Measurements from ENCODE around the gene COQ2.

GRCh38 chr4:83266689-83267088 lies 17.9 kb downstream of the COQ2 start:
- TF ChIP-seq ATRX (CRISPR knock-in tag; IDR thresholded peaks at IDR 0.05; ENCODE audit: borderline replicate concordance): no peak
- TF ChIP-seq NR0B2 (CRISPR knock-in tag; IDR thresholded peaks at IDR 0.05): no peak
- no peak for TF ChIP-seq TCF7 (IDR thresholded peaks at IDR 0.05; ENCODE audit: low read depth)
- TF ChIP-seq CTCF (CRISPR knock-in tag; IDR thresholded peaks at IDR 0.05): no peak
- TF ChIP-seq RELA (CRISPR knock-in tag; IDR thresholded peaks at IDR 0.05): no peak
- TF ChIP-seq ZBTB46 (CRISPR knock-in tag; IDR thresholded peaks at IDR 0.05; ENCODE audit: borderline replicate concordance): no peak
- no peak for TF ChIP-seq AHDC1 (CRISPR knock-in tag; IDR thresholded peaks at IDR 0.05; ENCODE audit: borderline replicate concordance)
- TF ChIP-seq ZNF660 (CRISPR knock-in tag; IDR thresholded peaks at IDR 0.05; ENCODE audit: borderline replicate concordance, low read depth): no peak
- TF ChIP-seq ZNF737 (CRISPR knock-in tag; IDR thresholded peaks at IDR 0.05; ENCODE audit: borderline replicate concordance): no peak
- no peak for TF ChIP-seq MXI1 (IDR thresholded peaks at IDR 0.05; ENCODE audit: borderline replicate concordance, low read depth, low read length)
- no peak for TF ChIP-seq LCORL (IDR thresholded peaks at IDR 0.05)
- TF ChIP-seq LCORL (CRISPR knock-in tag; IDR thresholded peaks at IDR 0.05): no peak

Measured in HepG2 (cell line).